ENCODE data around the gene SYNGAP1. TPM values are rescaled to one million over a fixed set of nuclear protein-coding genes. Genes with fewer than 3 reads are reported as not detected.

The SYNGAP1 gene

Small RNA genes lying within 50 kb of the gene (small RNA-seq; reads per million reads assigned to genes)
- gene RPL35AP4 (ENCODE audit: insufficient read depth) (not detected), gene ZBTB9 (ENCODE audit: insufficient read depth) (not detected)

Measured in neuronal stem cell (in vitro differentiated cells).